Activated gamma-delta T cell treated with anti-CD3 and anti-CD28 coated beads, Interleukin-2, amount 50 U/mL, for 16 hours (primary cell): ENCODE results near the gene CAMK4.
A peak's percentile ranks its signal among the peaks of the same experiment; 100 is the strongest.
"Not testable (repeated sequence)": the region's sequence is repeated elsewhere in the genome, so short reads cannot be mapped to it uniquely, and the experiment has no call there.

Experiments used
- DNase-seq: peaks from one replicate; pipeline ENCODE4 v3.0.0-alpha.2; 2020; ENCODE audit warnings: low read depth

CAMK4 gene

DNA sequence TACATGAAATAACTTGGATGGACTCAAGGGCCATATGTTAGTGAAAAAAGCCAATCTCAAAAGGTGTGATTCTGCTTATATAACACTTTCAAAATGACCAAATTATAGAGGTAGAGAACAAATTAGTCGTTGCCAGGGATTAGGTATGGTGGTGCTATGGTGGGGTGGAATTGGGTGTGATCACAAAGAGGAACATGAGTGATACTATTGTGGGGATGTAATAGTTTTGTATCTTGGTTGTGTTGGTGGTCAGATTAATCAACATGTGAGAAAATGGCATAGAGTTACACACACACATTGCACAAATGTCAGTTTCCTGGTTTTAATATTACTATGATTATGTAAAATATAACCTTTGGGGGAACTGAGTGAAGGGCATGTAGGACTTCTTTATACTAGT is 31.9 kb downstream of the CAMK4 start:
- DNase-seq: no peak

DNA sequence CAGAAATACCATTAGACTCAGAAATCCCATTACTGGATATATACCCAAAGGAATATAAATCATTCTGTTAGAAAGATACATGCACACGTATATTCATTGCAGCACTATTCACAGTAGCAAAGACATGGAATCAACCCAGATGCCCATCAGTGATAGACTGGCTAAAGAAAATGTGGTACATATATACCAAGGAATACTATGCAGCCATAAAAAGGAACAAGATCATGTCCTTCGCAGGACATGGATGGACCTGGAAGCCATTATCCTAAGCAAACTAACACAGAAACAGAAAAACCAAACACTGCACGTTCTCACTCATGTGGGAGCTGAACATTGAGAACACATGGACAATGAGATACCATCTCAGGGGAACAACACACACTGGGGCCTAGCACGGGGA is 33.4 kb downstream of the CAMK4 start:
- DNase-seq: not testable (repeated sequence)

DNA sequence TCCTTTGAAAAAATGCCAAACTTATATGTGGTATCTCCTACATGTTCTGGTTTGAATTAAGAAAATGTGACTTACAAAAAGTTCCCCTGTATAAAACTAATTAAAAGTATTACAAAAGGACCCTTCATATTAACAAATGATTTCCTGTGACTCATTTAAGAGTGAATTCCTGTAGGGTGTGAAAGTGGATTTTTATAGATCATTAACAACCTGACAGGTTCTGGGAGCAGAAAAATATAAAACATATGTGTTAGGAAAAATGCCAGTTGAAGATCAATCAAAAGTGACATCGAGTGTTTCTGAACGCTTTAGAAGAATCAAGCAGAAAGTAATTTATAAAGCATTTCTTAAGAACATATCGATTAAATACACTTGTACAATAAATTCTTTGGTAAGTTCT is 35.5 kb downstream of the CAMK4 start:
- DNase-seq: no peak

DNA sequence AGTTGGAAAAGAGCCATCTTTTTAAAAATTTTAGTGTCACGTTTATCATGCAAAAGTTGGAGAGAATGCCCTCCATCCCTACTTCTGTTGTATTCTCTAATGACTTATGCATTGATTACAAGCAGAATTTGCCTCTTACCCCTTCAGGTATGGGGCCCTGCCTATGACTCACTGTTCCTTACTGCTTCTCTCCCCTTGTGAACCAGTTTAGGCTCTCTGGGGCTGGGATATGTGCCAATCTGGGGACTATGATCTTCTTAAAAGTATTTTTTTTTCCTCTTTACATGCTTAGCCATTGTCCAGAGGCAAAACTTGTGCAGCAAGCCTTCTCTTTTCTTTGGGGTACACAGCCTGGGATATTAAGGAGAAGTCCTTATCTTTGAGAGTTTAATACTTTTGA is 37.4 kb downstream of the CAMK4 start:
- no peak for DNase-seq

DNA sequence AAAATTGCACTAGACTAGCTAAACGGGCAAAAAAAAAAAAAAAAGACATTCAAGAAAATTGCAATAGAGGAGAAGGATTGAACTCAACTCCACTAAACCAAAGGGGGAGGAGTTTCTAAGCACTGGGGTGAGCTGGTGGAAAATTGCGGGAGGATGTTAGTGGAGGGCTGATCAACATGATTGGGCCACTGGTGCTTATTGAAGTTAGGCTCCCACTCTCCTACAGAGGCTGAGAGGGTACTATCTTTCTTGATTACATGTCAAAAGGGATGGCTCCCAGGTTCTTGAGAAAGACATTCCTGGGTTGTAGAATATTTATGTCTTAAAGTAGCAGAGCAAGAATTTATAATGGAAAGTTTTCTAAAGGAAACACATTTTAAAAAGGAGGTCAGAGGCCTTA is 38.0 kb downstream of the CAMK4 start:
- no peak for DNase-seq

DNA sequence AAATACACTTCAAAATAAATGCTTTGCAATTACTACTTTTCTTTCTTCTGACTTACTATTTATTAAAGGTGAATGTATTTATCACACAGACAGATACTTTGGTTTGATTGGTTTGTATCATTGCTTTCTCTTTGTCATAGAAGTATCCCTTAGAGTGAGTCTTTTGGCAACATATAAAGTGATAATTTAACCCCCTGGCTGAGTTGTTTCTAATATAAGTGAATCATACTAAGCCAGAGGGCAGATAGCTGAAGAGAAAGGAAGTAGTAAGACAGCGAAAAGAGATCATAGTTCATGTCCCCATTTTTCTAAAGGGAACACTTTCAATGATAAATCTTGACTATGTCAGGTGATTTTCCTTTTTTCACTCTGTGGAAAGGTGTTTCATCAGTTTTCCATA is 38.6 kb downstream of the CAMK4 start:
- DNase-seq: no peak

DNA sequence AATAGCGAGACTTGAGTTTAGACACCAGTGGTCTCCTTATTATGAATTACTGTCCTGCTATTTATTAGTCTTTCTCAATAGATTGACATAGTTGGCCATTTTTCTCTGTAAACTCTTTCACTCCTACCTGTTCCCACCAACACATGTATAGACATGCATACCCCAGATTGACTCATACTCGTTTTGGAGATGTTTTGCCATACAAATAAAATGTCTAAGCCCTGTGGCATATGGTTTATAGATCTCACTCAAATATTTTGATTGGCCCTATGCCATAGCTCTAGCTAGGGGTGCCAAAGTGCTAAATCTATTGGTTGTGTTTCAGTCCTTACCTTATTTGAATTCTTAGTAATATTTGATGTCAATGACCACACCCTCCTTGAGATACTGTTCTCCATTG is 42.3 kb downstream of the CAMK4 start:
- DNase-seq: no peak

DNA sequence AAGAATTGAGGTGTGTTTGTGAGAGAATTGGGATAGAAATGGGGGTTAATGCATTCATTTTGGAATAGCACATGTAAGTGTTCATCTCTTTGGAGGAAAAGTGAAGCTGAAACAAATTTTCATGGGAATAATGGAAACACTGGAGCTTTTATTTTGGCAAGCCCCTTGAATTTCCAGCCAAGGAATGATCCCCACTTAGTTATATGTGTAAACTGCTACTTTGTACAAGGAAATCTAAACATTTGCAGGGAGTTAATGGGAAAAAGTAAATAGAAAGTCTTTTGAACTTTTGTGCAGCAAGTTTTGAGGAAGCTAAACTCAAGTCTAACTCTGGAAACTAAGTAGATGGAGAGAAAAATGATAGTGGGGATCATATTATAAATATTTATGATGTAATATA is 44.1 kb downstream of the CAMK4 start:
- DNase-seq: no peak

DNA sequence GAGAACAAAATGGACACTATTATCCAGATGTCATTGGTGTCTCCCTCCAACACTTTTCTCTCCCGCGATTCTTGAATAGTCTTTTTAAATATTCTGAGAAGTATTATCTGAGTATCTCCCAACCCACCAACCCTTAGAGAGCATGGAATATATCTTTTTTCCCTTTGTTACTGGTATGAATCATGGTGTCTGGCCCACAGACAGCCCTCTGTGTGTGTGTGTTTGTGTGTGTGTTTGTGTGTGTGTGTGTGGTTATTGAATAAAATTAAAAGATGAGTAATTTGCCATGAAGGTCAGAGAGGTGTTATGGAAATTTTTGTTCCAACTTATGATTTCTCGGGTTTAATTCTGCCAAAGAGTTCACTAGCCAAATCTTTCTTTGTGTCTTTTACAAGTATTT is 47.7 kb downstream of the CAMK4 start:
- DNase-seq: no peak

DNA sequence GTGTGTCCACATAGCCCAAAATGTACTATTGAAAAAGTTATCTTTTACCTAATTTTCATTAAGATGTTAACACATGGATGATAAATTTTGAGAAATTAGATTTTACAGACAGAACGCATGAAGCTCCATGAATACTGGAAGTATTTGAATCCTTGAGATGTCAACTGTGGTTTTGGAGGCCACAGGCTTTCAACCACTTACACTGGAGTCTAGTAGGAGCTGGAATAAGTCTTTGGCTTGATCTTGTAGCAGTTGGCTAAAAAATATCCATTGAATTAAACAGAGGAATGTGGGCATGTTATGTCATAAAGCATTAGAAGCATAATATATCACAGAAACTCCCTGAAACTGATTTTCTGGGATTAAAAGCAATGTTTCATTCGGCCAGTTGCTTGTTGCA is 52.9 kb downstream of the CAMK4 start:
- no peak for DNase-seq

DNA sequence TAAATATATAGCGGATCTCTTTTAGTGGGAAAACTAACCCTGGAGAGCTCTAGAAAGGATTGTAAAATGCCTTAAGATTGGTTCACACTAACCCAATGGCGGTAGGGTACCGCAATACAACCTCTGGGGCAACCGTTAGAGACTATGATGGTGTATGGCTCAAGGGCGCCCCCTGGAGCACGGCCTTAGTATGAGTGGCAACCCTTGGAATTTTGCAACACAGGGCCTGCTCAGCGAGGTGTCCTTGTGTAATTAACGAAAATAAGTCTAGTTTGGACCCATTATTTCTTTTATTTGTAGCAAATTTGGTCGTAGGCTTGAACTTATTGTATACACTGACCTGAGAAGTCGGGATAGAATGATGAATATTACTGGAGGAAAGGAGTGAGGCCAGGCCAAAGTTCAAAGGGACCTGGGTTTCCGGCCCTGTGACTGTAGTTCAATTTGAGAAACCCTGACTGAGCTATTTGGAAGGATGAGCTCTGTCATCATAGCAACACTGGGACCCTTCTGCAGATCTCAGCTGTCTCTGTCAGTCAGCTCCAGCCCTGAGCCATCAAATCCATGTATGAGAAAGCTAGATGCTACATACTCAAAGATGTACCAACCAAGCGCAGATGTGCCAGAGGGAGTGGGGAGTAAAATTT is 54.8 kb downstream of the CAMK4 start:
- peak; percentile 82 for DNase-seq

DNA sequence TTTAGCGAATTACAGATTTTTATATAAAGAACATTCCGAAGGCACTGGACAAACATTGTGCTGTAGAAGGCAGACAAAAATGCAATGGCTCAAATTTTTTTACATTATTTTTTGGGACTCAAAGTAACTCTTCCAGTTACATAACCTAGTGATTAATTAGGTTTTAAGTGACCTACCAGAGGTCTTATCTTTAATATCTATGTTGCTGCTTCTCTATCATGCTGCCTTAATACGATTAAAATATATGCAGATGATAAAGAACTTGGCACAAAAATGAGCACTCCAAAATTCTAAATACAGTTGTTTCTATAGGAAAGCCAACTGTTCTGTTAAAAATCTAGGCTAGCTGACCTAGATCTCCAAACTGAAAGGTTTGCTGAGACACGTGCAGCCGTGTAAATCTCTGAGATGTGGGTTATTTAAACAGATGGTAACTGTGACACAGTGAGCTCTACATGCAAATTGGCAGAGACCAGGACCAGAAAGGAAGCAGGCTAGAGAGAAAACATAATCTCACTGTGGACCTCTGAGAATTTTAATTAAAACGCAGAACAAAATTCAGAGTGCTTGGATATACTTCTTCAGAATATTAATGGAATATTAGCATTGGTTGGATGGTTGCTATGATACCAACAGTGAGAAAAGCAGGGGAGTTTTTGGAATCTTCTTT is 56.2 kb downstream of the CAMK4 start:
- DNase-seq: no peak

DNA sequence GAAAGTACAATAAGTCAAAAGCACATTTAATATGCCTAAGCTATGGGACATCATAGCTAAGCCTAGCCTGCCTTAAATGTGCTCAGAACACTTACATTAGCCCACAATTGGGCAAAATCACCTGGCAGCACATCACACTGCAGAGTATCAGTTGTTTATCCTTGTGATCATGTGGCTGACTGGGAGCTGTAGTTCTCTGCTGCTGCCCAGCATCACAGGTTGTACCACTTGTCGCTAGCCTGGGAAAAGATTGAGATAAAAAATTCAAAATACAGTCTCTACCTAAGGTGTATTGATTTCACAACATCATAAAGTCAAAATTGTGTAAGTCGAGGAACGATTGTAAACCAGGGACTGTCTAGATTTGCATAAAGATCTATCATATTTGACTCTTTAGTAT is 58.6 kb downstream of the CAMK4 start:
- DNase-seq: no peak

DNA sequence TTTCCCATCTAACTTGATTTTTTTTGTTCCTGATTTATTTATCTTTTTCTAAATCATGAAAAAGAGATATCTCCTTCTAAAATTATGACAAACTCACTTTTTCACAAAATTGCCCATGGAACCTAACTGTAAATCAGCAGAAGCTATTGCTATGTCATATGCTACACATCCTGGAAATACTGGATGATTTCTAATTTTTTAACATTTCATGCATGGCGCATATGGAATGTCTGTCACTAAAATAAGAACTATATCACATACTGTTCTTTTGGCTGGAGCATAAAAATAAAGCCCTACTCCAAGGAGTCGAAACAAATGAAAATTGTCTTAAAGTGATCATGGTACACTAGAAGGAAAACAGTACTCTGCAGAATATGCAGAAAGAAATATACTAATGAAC is 60.6 kb downstream of the CAMK4 start:
- no peak for DNase-seq

DNA sequence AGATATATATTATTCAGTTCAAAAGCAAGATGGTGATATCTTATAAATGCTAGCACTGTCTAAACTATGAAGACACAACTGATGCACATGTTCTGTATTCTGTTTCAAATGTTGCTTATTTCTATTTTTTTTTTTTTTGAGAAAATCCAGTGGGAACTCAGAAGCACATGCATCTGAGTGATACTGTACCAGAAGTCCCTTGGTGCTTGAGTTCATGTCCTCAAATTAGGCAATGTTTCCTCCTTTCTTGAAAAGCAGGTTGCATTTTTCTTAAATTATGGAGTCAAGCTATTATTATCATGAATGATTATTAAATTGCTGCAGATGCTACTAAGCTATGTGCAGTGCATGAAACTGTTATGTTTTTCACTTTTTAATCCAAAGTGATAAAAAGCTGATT is 70.4 kb downstream of the CAMK4 start:
- no peak for DNase-seq

DNA sequence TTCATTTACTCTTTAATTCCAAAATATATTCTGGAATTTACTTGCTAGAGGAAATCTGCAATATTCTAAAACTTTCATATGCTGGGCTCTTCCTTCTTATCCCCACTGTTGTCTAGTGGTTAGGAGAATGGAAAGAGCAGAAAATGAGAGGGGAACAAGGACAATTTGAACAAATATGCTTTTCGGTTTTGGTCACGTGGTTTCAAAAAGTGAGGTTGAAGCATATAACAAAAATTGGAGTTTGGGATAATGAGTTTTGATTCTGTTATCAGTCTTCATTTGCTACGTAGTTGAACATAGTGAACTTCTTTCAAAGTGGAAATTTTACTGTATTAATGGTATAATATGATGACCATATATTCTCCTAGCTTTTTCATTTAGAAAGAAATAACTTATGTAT is 71.5 kb downstream of the CAMK4 start:
- DNase-seq: no peak

DNA sequence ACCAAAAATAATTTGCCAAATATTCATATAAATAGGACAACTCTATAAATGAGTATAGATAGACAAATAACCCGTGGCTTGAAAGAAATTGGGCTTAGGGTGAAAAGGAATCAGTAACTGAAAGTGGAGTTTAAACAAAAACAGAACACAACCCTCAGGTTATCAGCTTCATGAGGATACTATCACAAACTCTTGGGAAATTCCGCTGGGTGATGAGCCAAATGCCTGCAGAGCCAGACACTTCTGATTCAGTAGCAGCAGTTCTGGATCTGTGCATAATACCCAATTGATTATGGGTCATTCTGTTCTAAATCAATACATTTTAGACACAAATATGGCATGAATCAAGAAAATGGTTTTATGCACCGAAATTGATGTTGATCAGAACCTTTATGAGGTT is 72.4 kb downstream of the CAMK4 start:
- no peak for DNase-seq

DNA sequence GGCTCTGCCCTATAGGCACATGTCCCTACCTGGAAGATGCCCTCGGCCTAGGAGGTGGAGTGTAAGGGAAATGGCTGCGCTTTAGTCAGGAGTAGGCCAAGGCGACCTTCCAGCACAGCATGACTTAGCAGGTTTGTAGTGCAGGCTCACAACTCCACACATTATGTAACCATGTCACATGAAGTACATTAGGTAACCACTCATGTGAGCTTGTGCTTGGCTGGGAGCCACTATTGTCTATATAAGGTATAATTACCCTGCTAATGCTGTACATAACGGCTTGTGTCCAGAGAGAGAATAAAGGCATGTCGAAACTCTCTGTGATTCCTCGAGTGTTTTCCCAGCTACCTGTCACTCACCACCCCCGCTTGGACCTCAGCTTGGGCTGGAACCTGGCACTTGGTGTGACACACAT is 74.9 kb downstream of the CAMK4 start:
- no peak for DNase-seq

DNA sequence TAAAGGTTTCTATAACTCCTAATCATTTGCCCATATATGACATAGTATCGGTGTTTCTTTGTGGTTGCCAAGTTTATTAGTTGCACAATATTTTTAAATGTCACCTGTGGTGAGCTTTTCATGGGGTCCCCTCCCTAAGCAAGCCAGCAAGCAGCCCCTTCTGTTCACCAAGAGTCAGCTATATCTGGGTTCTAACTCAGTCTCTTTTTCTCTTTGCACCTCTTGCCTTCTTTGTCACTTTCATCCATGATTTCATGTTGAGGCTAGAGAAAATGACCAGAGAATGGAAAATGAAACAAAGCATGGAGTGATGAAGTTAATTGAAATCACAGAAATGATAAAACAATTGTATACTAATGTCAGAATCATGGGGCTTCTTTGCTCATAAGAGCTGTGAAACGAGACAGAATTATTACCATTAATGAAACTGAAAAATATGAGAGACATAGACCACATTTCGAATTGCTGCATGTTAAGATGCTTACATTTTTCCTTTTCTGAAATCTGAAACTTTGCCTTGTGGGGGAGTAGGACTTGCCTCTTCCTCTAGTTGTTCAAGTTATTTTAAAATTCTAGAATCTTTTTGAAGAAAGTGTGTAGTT is 75.7 kb downstream of the CAMK4 start:
- DNase-seq: no peak

DNA sequence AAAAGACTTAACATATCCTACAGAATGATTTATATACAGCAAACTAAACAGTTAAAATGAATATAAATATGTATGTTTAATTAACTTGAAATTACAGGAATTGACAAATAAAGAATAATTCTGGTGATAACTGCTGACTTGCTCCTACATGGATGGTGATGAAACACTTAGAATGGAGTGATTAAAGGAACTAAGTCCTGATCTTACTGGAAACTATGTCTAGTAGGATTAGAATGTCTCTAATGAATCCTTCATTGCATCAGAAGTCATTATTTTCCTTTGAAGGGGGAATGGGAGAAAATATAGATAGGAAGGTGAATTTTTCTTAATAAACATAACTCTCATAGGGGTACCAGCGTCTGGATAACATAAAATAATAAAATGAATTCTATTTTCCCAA is 77.1 kb downstream of the CAMK4 start:
- DNase-seq: no peak

DNA sequence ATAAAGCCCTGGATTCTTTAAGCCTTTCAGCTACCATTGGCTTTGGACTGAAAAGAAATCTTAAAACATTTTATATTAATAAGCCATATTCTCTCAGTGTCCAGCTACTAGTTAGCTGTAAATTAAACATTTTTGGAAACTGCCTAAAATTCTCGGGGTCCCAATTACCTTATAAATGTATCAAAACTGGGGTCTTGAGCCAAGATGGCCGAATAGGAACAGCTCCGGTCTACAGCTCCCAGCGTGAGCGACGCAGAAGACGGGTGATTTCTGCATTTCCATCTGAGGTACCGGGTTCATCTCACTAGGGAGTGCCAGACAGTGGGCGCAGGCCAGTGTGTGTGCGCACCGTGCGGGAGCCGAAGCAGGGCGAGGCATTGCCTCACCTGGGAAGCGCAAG is 77.9 kb downstream of the CAMK4 start:
- not testable (repeated sequence) for DNase-seq

DNA sequence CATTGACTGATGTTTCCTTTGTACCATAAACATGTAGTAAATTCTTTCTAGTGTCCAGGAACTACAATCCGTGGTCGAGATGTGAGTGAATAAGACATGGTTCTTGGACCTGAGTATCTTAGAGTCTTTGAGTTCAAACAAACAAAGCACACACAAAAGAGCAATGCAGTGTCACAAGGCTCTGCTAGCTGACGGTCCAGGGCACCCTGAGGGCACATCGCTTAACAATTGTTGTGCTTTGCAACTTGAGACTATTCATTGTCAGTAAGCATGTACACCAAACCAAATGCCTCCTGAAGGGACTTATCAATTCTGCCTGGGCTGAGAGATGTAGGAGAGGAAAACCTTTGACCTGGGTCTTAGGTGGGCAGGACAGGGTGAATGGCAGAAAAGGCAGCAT is 84.8 kb downstream of the CAMK4 start:
- DNase-seq: no peak

DNA sequence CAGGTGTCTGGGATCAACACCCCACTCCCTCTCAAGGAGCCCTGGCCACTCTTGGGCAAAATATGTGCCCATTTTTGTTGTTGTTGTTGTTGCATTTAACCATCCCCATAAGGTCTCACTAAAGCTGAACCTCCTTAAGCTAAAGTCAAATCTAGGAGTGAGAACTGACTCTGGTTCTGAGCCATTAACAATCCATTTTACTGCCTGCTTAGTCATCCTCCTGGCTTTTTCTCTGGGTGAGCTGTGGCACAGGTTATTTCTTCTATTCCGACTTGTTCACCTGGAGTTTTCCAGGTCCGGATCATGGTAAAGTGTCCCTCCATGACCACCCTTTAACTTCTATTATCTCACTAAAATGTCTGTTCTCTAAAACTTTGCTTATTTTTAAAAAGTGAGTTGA is 85.2 kb downstream of the CAMK4 start:
- no peak for DNase-seq
